Nephron progenitor cell (in vitro differentiated cells): ENCODE results near the gene SSBP3.

ENCODE experiments used
- DNase-seq: peaks from one replicate; pipeline ENCODE4 v3.0.0; 2021
- H3K27ac Mint-ChIP-seq: 2 replicates; pipeline ENCODE4 v1.8.0; 2021; ENCODE audit warnings: mild to moderate bottlenecking, moderate library complexity, mixed read lengths
- H3K27me3 Mint-ChIP-seq: 2 replicates; pipeline ENCODE4 v1.8.0; 2021; ENCODE audit warnings: mild to moderate bottlenecking, low read depth, mixed read lengths; ENCODE audit not compliant: poor library complexity
- H3K36me3 Mint-ChIP-seq: 2 replicates; pipeline ENCODE4 v1.8.0; 2021; ENCODE audit warnings: low read depth, mixed read lengths
- H3K4me1 Mint-ChIP-seq: 2 replicates; pipeline ENCODE4 v1.8.0; 2021; ENCODE audit warnings: mixed read lengths
- H3K4me3 Mint-ChIP-seq: 2 replicates; pipeline ENCODE4 v1.8.0; 2021; ENCODE audit warnings: mild to moderate bottlenecking, moderate library complexity, mixed read lengths
- H3K9me3 Mint-ChIP-seq: 2 replicates; pipeline ENCODE4 v1.8.0; 2021; ENCODE audit warnings: mild to moderate bottlenecking, moderate library complexity, mixed read lengths
- CTCF ChIP-seq: fragments of 200-600 bp; sonication (generic); IDR thresholded peaks from 2 replicates; pipeline ENCODE4 v1.5.0; 2021; ENCODE audit warnings: antibody characterized with exemption

SSBP3 gene

GRCh38 chr1:54266908-54267307 is 139.3 kb downstream of the SSBP3 start:
- no peak for DNase-seq
- no peak overlapping the region for H3K4me3 Mint-ChIP-seq
- H3K36me3 Mint-ChIP-seq: peaks cover 12% of the 10 kb centered on the region
- peaks cover 2% of the 10 kb centered on the region for H3K27me3 Mint-ChIP-seq
- H3K9me3 Mint-ChIP-seq: no peaks in the 10 kb centered on the region
- H3K4me1 Mint-ChIP-seq: peaks cover 87% of the 10 kb centered on the region
- TF ChIP-seq CTCF: no peak
- no peak overlapping the region for H3K27ac Mint-ChIP-seq

- H3K36me3 Mint-ChIP-seq: peaks cover 12% of the 10 kb centered on the region
- no peak for DNase-seq
- TF ChIP-seq CTCF: no peak
- peaks cover 2% of the 10 kb centered on the region for H3K27me3 Mint-ChIP-seq
- H3K27ac Mint-ChIP-seq: peak overlapping the region; percentile 75
- no peak overlapping the region for H3K4me3 Mint-ChIP-seq
- H3K4me1 Mint-ChIP-seq: peaks cover 89% of the 10 kb centered on the region
- H3K9me3 Mint-ChIP-seq: no peaks in the 10 kb centered on the region
These were observed 140.0 kb downstream of the SSBP3 start for GRCh38 chr1:54266195-54266594.

- H3K27me3 Mint-ChIP-seq: peaks cover 2% of the 10 kb centered on the region
- no peaks in the 10 kb centered on the region for H3K9me3 Mint-ChIP-seq
- no peak for TF ChIP-seq CTCF
- DNase-seq: peak; percentile 29
- peaks cover 12% of the 10 kb centered on the region for H3K36me3 Mint-ChIP-seq
- peaks cover 94% of the 10 kb centered on the region for H3K4me1 Mint-ChIP-seq
- no peak overlapping the region for H3K4me3 Mint-ChIP-seq
- peak overlapping the region; percentile 90 for H3K27ac Mint-ChIP-seq
These were observed 140.5 kb downstream of the SSBP3 start for GRCh38 chr1:54265659-54266058.

- Mint-ChIP-seq H3K4me1 (peaks cover 92% of the 10 kb centered on the region), H3K27ac (peak overlapping the region; percentile 90), H3K9me3 (no peaks in the 10 kb centered on the region), H3K27me3 (peaks cover 2% of the 10 kb centered on the region), H3K4me3 (no peak overlapping the region), H3K36me3 (peaks cover 12% of the 10 kb centered on the region)
- no peak for TF ChIP-seq CTCF
- DNase-seq: no peak
These were observed 141.1 kb downstream of the SSBP3 start for GRCh38 chr1:54265126-54265525.

GRCh38 chr1:54263601-54264226 is 142.5 kb downstream of the SSBP3 start:
- peaks cover 2% of the 10 kb centered on the region for H3K27me3 Mint-ChIP-seq
- no peak for TF ChIP-seq CTCF
- no peak overlapping the region for H3K4me3 Mint-ChIP-seq
- DNase-seq: no peak
- peaks cover 10% of the 10 kb centered on the region for H3K36me3 Mint-ChIP-seq
- H3K9me3 Mint-ChIP-seq: no peaks in the 10 kb centered on the region
- H3K4me1 Mint-ChIP-seq: peaks cover 92% of the 10 kb centered on the region
- peak overlapping the region; percentile 92 for H3K27ac Mint-ChIP-seq

- peaks cover 22% of the 10 kb centered on the region for H3K36me3 Mint-ChIP-seq
- no peak for TF ChIP-seq CTCF
- H3K27ac Mint-ChIP-seq: peak overlapping the region; percentile 75
- no peak overlapping the region for H3K4me3 Mint-ChIP-seq
- no peaks in the 10 kb centered on the region for H3K9me3 Mint-ChIP-seq
- no peak for DNase-seq
- peaks cover 95% of the 10 kb centered on the region for H3K4me1 Mint-ChIP-seq
- H3K27me3 Mint-ChIP-seq: no peaks in the 10 kb centered on the region
These were observed 143.9 kb downstream of the SSBP3 start for GRCh38 chr1:54262244-54262643.
